H9 (cell line): ENCODE data around the gene CD2AP. TPM values are rescaled to one million over a fixed set of nuclear protein-coding genes. Genes with fewer than 3 reads are reported as not detected.

Source experiments
- DNase-seq: peaks from one replicate; pipeline ENCODE4 v3.0.0-alpha.2; 2017
- H2AFZ ChIP-seq: one replicate; pipeline ENCODE4 v1.6.1; 2013; ENCODE audit warnings: mild to moderate bottlenecking, low read length, control low read depth, moderate library complexity
- H2AK5ac ChIP-seq: 2 replicates; pipeline ENCODE4 v1.6.1; 2013; ENCODE audit warnings: low read length, control low read depth, mixed read lengths; ENCODE audit not compliant: insufficient read length
- H2BK120ac ChIP-seq: one replicate; pipeline ENCODE4 v1.6.1; 2013; ENCODE audit warnings: low read depth, mild to moderate bottlenecking, low read length, control low read depth, inconsistent platforms; ENCODE audit not compliant: poor library complexity, severe bottlenecking
- H2BK12ac ChIP-seq: 2 replicates; pipeline ENCODE4 v1.6.1; 2013; ENCODE audit warnings: low read length, control low read depth, mixed read lengths, low read depth; ENCODE audit not compliant: insufficient read length
- H2BK15ac ChIP-seq: 2 replicates; pipeline ENCODE4 v1.6.1; 2013; ENCODE audit warnings: low read depth, low read length, control low read depth
- H2BK20ac ChIP-seq: one replicate; pipeline ENCODE4 v1.6.1; 2013; ENCODE audit warnings: low read depth, mild to moderate bottlenecking, low read length, control low read depth, inconsistent platforms; ENCODE audit not compliant: poor library complexity, severe bottlenecking
- H2BK5ac ChIP-seq: 2 replicates; pipeline ENCODE4 v1.6.1; 2013; ENCODE audit warnings: low read length, control low read depth, mixed read lengths; ENCODE audit not compliant: insufficient read length
- H3K14ac ChIP-seq: 2 replicates; pipeline ENCODE4 v1.6.1; 2013; ENCODE audit warnings: low read length, control low read depth; ENCODE audit not compliant: insufficient read depth
- H3K18ac ChIP-seq: 2 replicates; pipeline ENCODE4 v1.6.1; 2013; ENCODE audit warnings: low read depth, mild to moderate bottlenecking, mixed read lengths, low read length, control low read depth; ENCODE audit not compliant: insufficient read length
- H3K23ac ChIP-seq: 2 replicates; pipeline ENCODE4 v1.6.1; 2013; ENCODE audit warnings: low read length, control low read depth, mixed read lengths, low read depth; ENCODE audit not compliant: insufficient read length
- H3K23me2 ChIP-seq: 2 replicates; pipeline ENCODE4 v1.6.1; 2013; ENCODE audit warnings: low read depth, mild to moderate bottlenecking, mixed read lengths, low read length, control low read depth; ENCODE audit not compliant: insufficient read length, poor library complexity, severe bottlenecking
- H3K27ac ChIP-seq: 2 replicates; pipeline ENCODE4 v1.5.1; 2013; ENCODE audit warnings: low read length, control low read depth, mixed read lengths, low read depth; ENCODE audit not compliant: insufficient read length
- H3K27me3 ChIP-seq: 2 replicates; pipeline ENCODE4 v1.6.1; 2013; ENCODE audit warnings: low read length, control low read depth, inconsistent platforms; ENCODE audit not compliant: insufficient read depth
- H3K4ac ChIP-seq: 2 replicates; pipeline ENCODE4 v1.6.1; 2013; ENCODE audit warnings: low read depth, mild to moderate bottlenecking, control low read depth, inconsistent platforms, low read length, moderate library complexity
- H3K4me1 ChIP-seq: 2 replicates; pipeline ENCODE4 v1.6.1; 2013; ENCODE audit warnings: low read length, control low read depth, inconsistent platforms; ENCODE audit not compliant: insufficient read depth
- H3K4me2 ChIP-seq: 2 replicates; pipeline ENCODE4 v1.6.1; 2013; ENCODE audit warnings: low read length, control low read depth, mixed read lengths; ENCODE audit not compliant: insufficient read length, insufficient read depth
- H3K56ac ChIP-seq: 2 replicates; pipeline ENCODE4 v1.6.1; 2013; ENCODE audit warnings: low read depth, mild to moderate bottlenecking, mixed read lengths, low read length, control low read depth; ENCODE audit not compliant: insufficient read length
- H3K79me1 ChIP-seq: 2 replicates; pipeline ENCODE4 v1.6.1; 2013; ENCODE audit warnings: low read depth, mild to moderate bottlenecking, moderate library complexity, low read length, control low read depth, inconsistent platforms; ENCODE audit not compliant: insufficient read depth, poor library complexity, severe bottlenecking
- H3K79me2 ChIP-seq: 2 replicates; pipeline ENCODE4 v1.6.1; 2013; ENCODE audit warnings: low read length, control low read depth, inconsistent platforms; ENCODE audit not compliant: insufficient read depth
- H3K9ac ChIP-seq: 2 replicates; pipeline ENCODE4 v1.6.1; 2013; ENCODE audit warnings: low read length, control low read depth, mixed read lengths; ENCODE audit not compliant: insufficient read length; ENCODE audit errors: extremely low read depth
- H3K9me3 ChIP-seq: one replicate; pipeline ENCODE4 v1.6.1; 2013; ENCODE audit warnings: low read depth, low read length, inconsistent platforms; ENCODE audit not compliant: control insufficient read depth
- H3T11ph ChIP-seq: one replicate; pipeline ENCODE4 v1.6.1; 2013; ENCODE audit warnings: mild to moderate bottlenecking, low read length, control low read depth, inconsistent platforms
- H4K20me1 ChIP-seq: one replicate; pipeline ENCODE4 v1.6.1; 2013; ENCODE audit not compliant: control insufficient read depth, insufficient read length, insufficient read depth
- H4K5ac ChIP-seq: 2 replicates; pipeline ENCODE4 v1.6.1; 2013; ENCODE audit warnings: low read depth, mild to moderate bottlenecking, mixed read lengths, low read length, control low read depth; ENCODE audit not compliant: insufficient read length
- H4K8ac ChIP-seq: replicated peaks from 2 replicates; pipeline ENCODE4 v1.6.1; 2013; ENCODE audit warnings: low read length, control low read depth, mixed read lengths, low read depth; ENCODE audit not compliant: insufficient read length
- H4K91ac ChIP-seq: 2 replicates; pipeline ENCODE4 v1.6.1; 2013; ENCODE audit warnings: low read depth, mild to moderate bottlenecking, moderate library complexity, mixed read lengths, low read length, control low read depth; ENCODE audit not compliant: insufficient read length
- H3K27ac Mint-ChIP-seq, 3 experiments: 2 replicates in 2 of 3; 3 replicates in 1 of 3; pipeline ENCODE4 v1.8.0; 2020 to 2021; ENCODE audit warnings: mixed read lengths in 3 of 3, mild to moderate bottlenecking in 1 of 3, moderate library complexity in 1 of 3
- H3K27me3 Mint-ChIP-seq: 2 replicates; pipeline ENCODE4 v1.8.0; 2021; ENCODE audit warnings: low read depth, mild to moderate bottlenecking, moderate library complexity, mixed read lengths
- H3K36me3 Mint-ChIP-seq, 3 experiments: 2 replicates in 2 of 3; 3 replicates in 1 of 3; pipeline ENCODE4 v1.8.0; 2020 to 2021; ENCODE audit warnings: low read depth in 3 of 3, mixed read lengths in 3 of 3; ENCODE audit not compliant: insufficient read depth in 1 of 3
- H3K4me1 Mint-ChIP-seq, 2 experiments: 2 replicates each; pipeline ENCODE4 v1.8.0; 2020; ENCODE audit warnings: mixed read lengths in 2 of 2
- H3K4me3 Mint-ChIP-seq, 2 experiments: 2 replicates in 1 of 2; 3 replicates in 1 of 2; pipeline ENCODE4 v1.8.0; 2020 to 2021; ENCODE audit warnings: mild to moderate bottlenecking in 2 of 2, mixed read lengths in 2 of 2, moderate library complexity in 1 of 2
- H3K9me3 Mint-ChIP-seq, 2 experiments: 2 replicates in 1 of 2; 3 replicates in 1 of 2; pipeline ENCODE4 v1.8.0; 2020; ENCODE audit warnings: mild to moderate bottlenecking in 2 of 2, mixed read lengths in 2 of 2, moderate library complexity in 1 of 2
- CTCF ChIP-seq: fragments of 200-600 bp; sonication (generic); conservative IDR thresholded peaks from 3 replicates; pipeline ENCODE4 v1.8.0; 2021; ENCODE audit warnings: antibody characterized with exemption, mild to moderate bottlenecking
- WGBS: extraction: QIAGEN DNeasy Blood & Tissue Kit; methylation state at CpG from one replicate; pipeline ENCODE4 v1.1.7; 2013; ENCODE audit warnings: missing lambda C conversion rate, low lambda C conversion rate, mixed read lengths; ENCODE audit not compliant: insufficient read length; ENCODE audit errors: extremely low coverage; 5-methylcytosine and 5-hydroxymethylcytosine counted together
- total RNA-seq: library from RNA; stranded (reverse); gene quantifications from 2 replicates; pipeline ENCODE4 v1.2.1, GENCODE V29; 2021

Gene CD2AP
- total RNA-seq, 1 experiment from 2014 or later, result 50.1 TPM

DNA sequence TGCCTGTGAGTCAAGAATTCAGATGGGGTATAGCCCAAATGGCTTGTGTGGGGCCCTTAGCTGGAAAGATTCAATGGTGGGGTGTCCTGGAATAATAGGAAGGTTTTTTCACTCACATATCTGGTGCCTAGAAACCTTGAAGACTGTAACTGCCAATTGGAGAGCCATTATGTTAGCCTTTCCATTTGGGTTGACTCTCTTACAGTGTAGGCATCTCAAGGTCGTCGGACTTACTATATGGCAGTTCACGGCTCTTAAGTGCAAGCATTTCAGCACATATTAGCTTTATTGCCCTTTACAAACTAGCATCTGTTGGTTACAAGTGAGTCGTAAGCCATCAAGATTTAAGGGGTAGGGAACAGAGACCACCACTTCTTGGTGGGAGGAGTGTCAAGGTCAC lies 74.1 kb downstream of the CD2AP start:
- Mint-ChIP-seq H3K27me3 (no peaks in the 10 kb centered on the region), H3K4me1 (no peaks in the 10 kb centered on the region), H3K4me3 (no peak overlapping the region), H3K27ac (no peak overlapping the region), H3K36me3 (peaks cover 64 to 87% (median 80%) of the 10 kb centered on the region in 3 experiments), H3K9me3 (peaks cover 10% of the 10 kb centered on the region in 2 experiments)
- H3K23me2 ChIP-seq, result no peaks in the 10 kb centered on the region
- H2BK5ac ChIP-seq, result no peak overlapping the region
- no peak overlapping the region for H3K27ac ChIP-seq
- H2AFZ ChIP-seq, result no peak overlapping the region
- peaks cover 3% of the 10 kb centered on the region for H3K79me1 ChIP-seq
- H3K23ac ChIP-seq, result no peak overlapping the region
- H3K9me3 ChIP-seq, result no peaks in the 10 kb centered on the region
- H3K18ac ChIP-seq, result no peak overlapping the region
- no peak overlapping the region for H3T11ph ChIP-seq
- no peak for DNase-seq
- H3K56ac ChIP-seq, result no peak overlapping the region
- no peaks in the 10 kb centered on the region for H3K27me3 ChIP-seq
- H4K5ac ChIP-seq, result no peak overlapping the region
- no peak overlapping the region for H2AK5ac ChIP-seq
- no peak overlapping the region for H3K4ac ChIP-seq
- no peak for TF ChIP-seq CTCF
- H2BK15ac ChIP-seq, result no peak overlapping the region
- H3K4me2 ChIP-seq, result no peak overlapping the region
- H3K79me2 ChIP-seq, result peaks cover 3% of the 10 kb centered on the region; the same call in 1 of the 2 replicates
- H3K14ac ChIP-seq, result no peak overlapping the region
- H4K91ac ChIP-seq, result no peak overlapping the region
- H3K4me1 ChIP-seq, result no peaks in the 10 kb centered on the region
- no peaks in the 10 kb centered on the region for H4K20me1 ChIP-seq
- no peak overlapping the region for H3K9ac ChIP-seq
- H2BK12ac ChIP-seq, result no peak overlapping the region
- no peak overlapping the region for H4K8ac ChIP-seq
- H2BK20ac ChIP-seq, result no peak overlapping the region
- no CpG with 5 or more reads among the region's 4 CpGs for WGBS
- H2BK120ac ChIP-seq, result no peak overlapping the region
